ENCODE results near the gene GRK5.

DNA sequence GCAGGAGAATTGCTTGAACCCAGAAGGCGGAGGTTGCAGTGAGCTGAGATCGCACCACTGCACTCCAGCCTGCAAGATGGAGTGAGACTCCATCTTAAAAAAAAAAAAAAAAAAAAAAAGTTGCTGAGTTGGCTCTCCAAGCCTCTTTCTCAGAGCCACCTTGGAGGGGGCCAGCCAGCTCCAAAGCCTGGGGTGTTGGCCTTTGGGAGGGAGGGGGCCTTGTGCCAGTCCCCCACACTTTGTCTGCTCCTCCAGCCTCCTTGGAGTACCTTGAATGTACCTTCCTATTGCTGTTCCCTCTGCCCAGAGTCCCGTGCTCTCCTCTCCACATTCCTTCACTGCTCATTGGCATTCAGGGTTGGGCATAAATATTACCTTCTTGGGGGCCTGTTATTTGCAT lies 62.4 kb downstream of the GRK5 start:
- no peak for TF ChIP-seq POLR2AphosphoS5 (IDR thresholded peaks at IDR 0.05; ENCODE audit: low read depth, low read length)
- TF ChIP-seq TAF1 (IDR thresholded peaks at IDR 0.05; ENCODE audit: low read depth, low read length): no peak
- no peak for TF ChIP-seq POLR2A (IDR thresholded peaks at IDR 0.05; ENCODE audit: low read depth, low read length)
- TF ChIP-seq SPI1 (IDR thresholded peaks at IDR 0.05; ENCODE audit: low read depth, low read length): no peak
